Measurements from ENCODE around the gene MT1G. TPM values are rescaled to one million over a fixed set of nuclear protein-coding genes. Genes with fewer than 3 reads are reported as not detected.
"Not testable (repeated sequence)": the region's sequence is repeated elsewhere in the genome, so short reads cannot be mapped to it uniquely, and the experiment has no call there.

MT1G gene
- total RNA-seq, 1 experiment from 2014 or later, result 23.4 TPM

DNA sequence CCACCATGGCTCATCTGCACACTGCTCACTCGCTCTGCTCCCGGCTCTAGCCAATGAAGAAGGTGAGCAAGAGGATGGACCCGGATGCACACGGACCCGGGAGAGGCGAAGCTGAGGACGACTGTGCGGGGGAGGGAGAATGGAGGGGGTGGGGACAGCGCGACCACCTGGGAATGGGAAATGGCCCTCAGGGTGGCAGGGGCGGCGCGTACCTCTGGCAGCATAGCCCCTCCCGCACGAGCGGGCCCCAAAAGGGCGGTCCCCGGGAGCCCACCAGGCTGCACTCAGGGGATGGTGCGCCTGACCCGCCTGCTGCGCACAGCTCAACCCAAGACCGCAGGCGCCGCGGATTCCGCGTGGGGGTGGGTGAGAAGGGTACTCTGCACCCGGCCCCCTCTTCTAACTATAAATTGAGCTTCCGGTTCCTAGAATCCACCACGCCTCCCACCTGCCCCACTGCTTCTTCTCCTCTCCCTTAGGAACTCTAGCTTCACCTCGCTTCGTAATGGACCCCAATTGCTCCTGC lies 7.9 kb upstream of the MT1G start:
- WGBS (ENCODE audit: extremely low coverage, insufficient read length, low lambda C conversion rate), result no CpG with 5 or more reads among the region's 32 CpGs
- Histone ChIP-seq H3K14ac (ENCODE audit: insufficient read depth, low read length) (0 out of 2 replicates have a peak overlapping the region, but pooled peaks have one; percentile 44), H3K18ac (ENCODE audit: insufficient read length, low read depth, low read length) (peak overlapping the region; percentile 56), H3K27ac (ENCODE audit: insufficient read length, low read depth, low read length) (no peak overlapping the region), H4K5ac (ENCODE audit: insufficient read length, low read depth, low read length) (no peak overlapping the region), H3K4ac (ENCODE audit: low read depth, low read length) (no peak overlapping the region), H2BK20ac (ENCODE audit: low read depth, low read length, poor library complexity, severe bottlenecking) (no peak overlapping the region), H2BK12ac (ENCODE audit: insufficient read length, low read depth, low read length) (no peak overlapping the region), H3K9ac (ENCODE audit: extremely low read depth, insufficient read length, low read length) (peak overlapping the region; percentile 30), H2BK5ac (ENCODE audit: insufficient read length, low read length) (no peak overlapping the region), H3K4me2 (ENCODE audit: insufficient read depth, insufficient read length, low read length) (peak overlapping the region; percentile 87), H3K79me1 (ENCODE audit: insufficient read depth, low read depth, low read length, poor library complexity, severe bottlenecking) (no peaks in the 10 kb centered on the region), H4K8ac (replicated peaks; ENCODE audit: insufficient read length, low read depth, low read length) (no peak overlapping the region), H4K20me1 (ENCODE audit: control insufficient read depth, insufficient read depth, insufficient read length) (no peaks in the 10 kb centered on the region), H3K79me2 (ENCODE audit: insufficient read depth, low read length) (no peaks in the 10 kb centered on the region), H2AK5ac (ENCODE audit: insufficient read length, low read length) (no peak overlapping the region), H3K56ac (ENCODE audit: insufficient read length, low read depth, low read length) (no peak overlapping the region), H3K27me3 (ENCODE audit: insufficient read depth, low read length) (peaks cover 4% of the 10 kb centered on the region; the same call in 1 of the 2 replicates), H3K4me1 (ENCODE audit: insufficient read depth, low read length) (0 out of 2 replicates have a peak, but pooled peaks cover 2% of the 10 kb centered on the region), H4K91ac (ENCODE audit: insufficient read length, low read depth, low read length) (no peak overlapping the region), H3K23me2 (ENCODE audit: insufficient read length, low read depth, low read length, poor library complexity, severe bottlenecking) (peaks cover 7% of the 10 kb centered on the region), H3T11ph (ENCODE audit: low read length) (no peak overlapping the region), H3K9me3 (ENCODE audit: control insufficient read depth, low read depth, low read length) (no peaks in the 10 kb centered on the region), H3K23ac (ENCODE audit: insufficient read length, low read depth, low read length) (no peak overlapping the region), H2BK120ac (ENCODE audit: low read depth, low read length, poor library complexity, severe bottlenecking) (no peak overlapping the region), H2BK15ac (ENCODE audit: low read depth, low read length) (no peak overlapping the region), H2AFZ (ENCODE audit: low read length) (no peak overlapping the region)
- peak; percentile 86 for DNase-seq
- H3K27me3 Mint-ChIP-seq (ENCODE audit: low read depth), result peaks cover 49% of the 10 kb centered on the region
- H3K4me3 Mint-ChIP-seq, result peak overlapping the region; percentile 61 to 74
- peaks cover 28 to 33% of the 10 kb centered on the region in 2 experiments for H3K4me1 Mint-ChIP-seq
- H3K9me3 Mint-ChIP-seq, result no peaks in the 10 kb centered on the region; a peak in 1 of 5 replicates
- no peak overlapping the region for H3K27ac Mint-ChIP-seq
- TF ChIP-seq, protein P1, sequence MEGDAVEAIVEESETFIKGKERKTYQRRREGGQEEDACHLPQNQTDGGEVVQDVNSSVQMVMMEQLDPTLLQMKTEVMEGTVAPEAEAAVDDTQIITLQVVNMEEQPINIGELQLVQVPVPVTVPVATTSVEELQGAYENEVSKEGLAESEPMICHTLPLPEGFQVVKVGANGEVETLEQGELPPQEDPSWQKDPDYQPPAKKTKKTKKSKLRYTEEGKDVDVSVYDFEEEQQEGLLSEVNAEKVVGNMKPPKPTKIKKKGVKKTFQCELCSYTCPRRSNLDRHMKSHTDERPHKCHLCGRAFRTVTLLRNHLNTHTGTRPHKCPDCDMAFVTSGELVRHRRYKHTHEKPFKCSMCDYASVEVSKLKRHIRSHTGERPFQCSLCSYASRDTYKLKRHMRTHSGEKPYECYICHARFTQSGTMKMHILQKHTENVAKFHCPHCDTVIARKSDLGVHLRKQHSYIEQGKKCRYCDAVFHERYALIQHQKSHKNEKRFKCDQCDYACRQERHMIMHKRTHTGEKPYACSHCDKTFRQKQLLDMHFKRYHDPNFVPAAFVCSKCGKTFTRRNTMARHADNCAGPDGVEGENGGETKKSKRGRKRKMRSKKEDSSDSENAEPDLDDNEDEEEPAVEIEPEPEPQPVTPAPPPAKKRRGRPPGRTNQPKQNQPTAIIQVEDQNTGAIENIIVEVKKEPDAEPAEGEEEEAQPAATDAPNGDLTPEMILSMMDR (conservative IDR thresholded peaks at IDR 0.05), result no peak
- no peaks in the 10 kb centered on the region for H3K36me3 Mint-ChIP-seq (ENCODE audit: insufficient read depth in 1 of 3, low read depth in 3 of 3)

DNA sequence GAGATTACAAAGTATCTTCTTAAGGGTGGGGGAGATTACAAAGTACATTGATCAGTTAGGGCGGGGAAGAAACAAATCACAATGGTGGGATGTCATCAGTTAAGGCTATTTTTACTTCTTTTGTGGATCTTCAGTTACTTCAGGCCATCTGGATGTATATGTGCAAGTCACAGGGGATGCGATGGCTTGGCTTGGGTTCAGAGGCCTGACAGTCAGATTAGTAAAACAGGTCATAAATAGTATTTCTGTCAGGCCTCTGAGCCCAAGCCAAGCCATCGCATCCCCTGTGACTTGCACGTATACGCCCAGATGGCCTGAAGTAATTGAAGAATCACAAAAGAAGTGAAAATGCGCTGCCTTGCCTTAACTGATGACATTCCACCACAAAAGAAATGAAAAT lies 6.7 kb upstream of the MT1G start:
- not testable (repeated sequence) for H3K9me3 ChIP-seq (ENCODE audit: control insufficient read depth, low read depth, low read length); H4K20me1 ChIP-seq (ENCODE audit: control insufficient read depth, insufficient read depth, insufficient read length); H3K56ac ChIP-seq (ENCODE audit: insufficient read length, low read depth, low read length); H3K79me1 ChIP-seq (ENCODE audit: insufficient read depth, low read depth, low read length, poor library complexity, severe bottlenecking); H3K4ac ChIP-seq (ENCODE audit: low read depth, low read length); H4K91ac ChIP-seq (ENCODE audit: insufficient read length, low read depth, low read length); H3T11ph ChIP-seq (ENCODE audit: low read length); H3K23ac ChIP-seq (ENCODE audit: insufficient read length, low read depth, low read length); H3K18ac ChIP-seq (ENCODE audit: insufficient read length, low read depth, low read length); H4K5ac ChIP-seq (ENCODE audit: insufficient read length, low read depth, low read length); H3K4me2 ChIP-seq (ENCODE audit: insufficient read depth, insufficient read length, low read length); H2AFZ ChIP-seq (ENCODE audit: low read length); H2BK5ac ChIP-seq (ENCODE audit: insufficient read length, low read length); H3K14ac ChIP-seq (ENCODE audit: insufficient read depth, low read length); H3K27ac ChIP-seq (ENCODE audit: insufficient read length, low read depth, low read length); H4K8ac ChIP-seq (replicated peaks; ENCODE audit: insufficient read length, low read depth, low read length); H2BK12ac ChIP-seq (ENCODE audit: insufficient read length, low read depth, low read length); H2AK5ac ChIP-seq (ENCODE audit: insufficient read length, low read length); H3K36me3 Mint-ChIP-seq (ENCODE audit: insufficient read depth in 1 of 3, low read depth in 3 of 3); H3K79me2 ChIP-seq (ENCODE audit: insufficient read depth, low read length); H3K4me1 ChIP-seq (ENCODE audit: insufficient read depth, low read length); H3K9ac ChIP-seq (ENCODE audit: extremely low read depth, insufficient read length, low read length); H2BK20ac ChIP-seq (ENCODE audit: low read depth, low read length, poor library complexity, severe bottlenecking); DNase-seq; H3K9me3 Mint-ChIP-seq; H2BK15ac ChIP-seq (ENCODE audit: low read depth, low read length); H2BK120ac ChIP-seq (ENCODE audit: low read depth, low read length, poor library complexity, severe bottlenecking)
- Mint-ChIP-seq H3K4me3 (peak overlapping the region in 1 of 2 experiments; percentile 43; a peak in 2 of 5 replicates), H3K27ac (peak overlapping the region in 1 of 3 experiments; percentile 42; a peak in 3 of 7 replicates), H3K27me3 (ENCODE audit: low read depth) (peaks cover 57% of the 10 kb centered on the region), H3K4me1 (peaks cover 28 to 39% of the 10 kb centered on the region in 2 experiments)
- WGBS (ENCODE audit: extremely low coverage, insufficient read length, low lambda C conversion rate), result no CpG with 5 or more reads among the region's 6 CpGs
- peaks cover 11% of the 10 kb centered on the region for H3K23me2 ChIP-seq (ENCODE audit: insufficient read length, low read depth, low read length, poor library complexity, severe bottlenecking)
- peaks cover 15% of the 10 kb centered on the region for H3K27me3 ChIP-seq (ENCODE audit: insufficient read depth, low read length)

Data from H9 (cell line).